Activated CD4-positive, alpha-beta T cell treated with anti-CD3 and anti-CD28 coated beads, Interleukin-2, Interleukin-6, amounts not matched to agents 100 ng/mL and 50 ng/mL, durations not matched to agents 16 hours and 8 hours (primary cell): ENCODE measurements around the gene WDR45B.

Experiments used
- DNase-seq: peaks from one replicate; pipeline ENCODE4 v3.0.0-alpha.2; 2020

WDR45B gene

GRCh38 chr17:82648165-82648668 is at the start of gene WDR45B:
TSS of gene WDR45B (minus strand) at chr17:82648444. CDS start at chr17:82648340, 104 bp downstream.
- peak; percentile 93 for DNase-seq

- no peak for DNase-seq
Measured at GRCh38 chr17:82697808-82698064, 49.5 kb upstream of the WDR45B start.

GRCh38 chr17:82696916-82697807 is 48.9 kb upstream of the WDR45B start:
- DNase-seq: no peak

GRCh38 chr17:82696259-82696658 is 48.0 kb upstream of the WDR45B start:
- DNase-seq: no peak

- DNase-seq: no peak
Measured at GRCh38 chr17:82694647-82695046, 46.4 kb upstream of the WDR45B start.

- DNase-seq: no peak
Measured at GRCh38 chr17:82693168-82693867, 45.1 kb upstream of the WDR45B start.

- no peak for DNase-seq
Measured at GRCh38 chr17:82692268-82692667, 44.0 kb upstream of the WDR45B start.

GRCh38 chr17:82691714-82692113 is 43.5 kb upstream of the WDR45B start:
- no peak for DNase-seq

- DNase-seq: no peak
Measured at GRCh38 chr17:82690786-82691489, 42.7 kb upstream of the WDR45B start.

- no peak for DNase-seq
Measured at GRCh38 chr17:82689077-82689476, 40.8 kb upstream of the WDR45B start.

- no peak for DNase-seq
Measured at GRCh38 chr17:82687871-82688270, 39.6 kb upstream of the WDR45B start.

- no peak for DNase-seq
Measured at GRCh38 chr17:82687375-82687861, 39.2 kb upstream of the WDR45B start.

- DNase-seq: no peak
Measured at GRCh38 chr17:82686366-82687324, 38.4 kb upstream of the WDR45B start.

- DNase-seq: no peak
Measured at GRCh38 chr17:82685291-82685690, 37.0 kb upstream of the WDR45B start.

- DNase-seq: no peak
Measured at GRCh38 chr17:82684228-82684841, 36.1 kb upstream of the WDR45B start.

GRCh38 chr17:82683534-82683933 is 35.3 kb upstream of the WDR45B start:
- DNase-seq: no peak

- no peak for DNase-seq
Measured at GRCh38 chr17:82681547-82681946, 33.3 kb upstream of the WDR45B start.

- DNase-seq: no peak
Measured at GRCh38 chr17:82679586-82680465, 31.6 kb upstream of the WDR45B start.

GRCh38 chr17:82678265-82678891 is 30.1 kb upstream of the WDR45B start:
- no peak for DNase-seq

GRCh38 chr17:82677353-82677925 is 29.2 kb upstream of the WDR45B start:
- DNase-seq: no peak
